Neural progenitor cell (in vitro differentiated cells): ENCODE data around the gene FAM98B. TPM values are rescaled to one million over a fixed set of nuclear protein-coding genes. Genes with fewer than 3 reads are reported as not detected.

ENCODE experiments used
- DNase-seq: peaks from one replicate; pipeline ENCODE4 v3.0.0-alpha.2; 2016; ENCODE audit warnings: low spot score
- H2AFZ ChIP-seq: fragments of 200-600 bp; sonication (generic); replicated peaks from 2 replicates; pipeline ENCODE4 v1.6.1; 2016; ENCODE audit warnings: antibody characterized with exemption
- H3F3A ChIP-seq: fragments of 200-600 bp; sonication (generic); 2 replicates; pipeline ENCODE4 v1.6.1; 2016; ENCODE audit warnings: antibody characterized with exemption, low read depth
- H3K27ac ChIP-seq: fragments of 200-600 bp; sonication (generic); 2 replicates; pipeline ENCODE4 v1.5.1; 2016; ENCODE audit warnings: mild to moderate bottlenecking
- H3K27me3 ChIP-seq: fragments of 200-600 bp; sonication (generic); 2 replicates; pipeline ENCODE4 v1.6.1; 2016; ENCODE audit warnings: mild to moderate bottlenecking, moderate library complexity
- H3K36me3 ChIP-seq: fragments of 200-600 bp; sonication (generic); 2 replicates; pipeline ENCODE4 v1.5.1; 2016
- H3K4me1 ChIP-seq: fragments of 200-600 bp; sonication (generic); 2 replicates; pipeline ENCODE4 v1.6.1; 2016; ENCODE audit warnings: mixed run types
- H3K4me2 ChIP-seq: fragments of 200-600 bp; sonication (generic); 2 replicates; pipeline ENCODE4 v1.6.1; 2016
- H3K4me3 ChIP-seq: fragments of 200-600 bp; sonication (generic); 2 replicates; pipeline ENCODE4 v1.5.1; 2016
- H3K79me2 ChIP-seq: fragments of 200-600 bp; sonication (generic); 2 replicates; pipeline ENCODE4 v1.6.1; 2016; ENCODE audit warnings: low read depth
- H3K9ac ChIP-seq: fragments of 200-600 bp; sonication (generic); 2 replicates; pipeline ENCODE4 v1.6.1; 2016
- H3K9me3 ChIP-seq: fragments of 200-600 bp; sonication (generic); 2 replicates; pipeline ENCODE4 v1.5.1; 2016; ENCODE audit warnings: low read depth
- H4K20me1 ChIP-seq: fragments of 200-600 bp; sonication (generic); 2 replicates; pipeline ENCODE4 v1.6.1; 2016; ENCODE audit warnings: low read depth
- H3K27ac Mint-ChIP-seq: 3 replicates; pipeline ENCODE4 v1.8.0; 2021; ENCODE audit warnings: mixed read lengths
- H3K27me3 Mint-ChIP-seq: 2 replicates; pipeline ENCODE4 v1.8.0; 2022; ENCODE audit warnings: low read depth, mild to moderate bottlenecking, inconsistent platforms, moderate library complexity, mixed read lengths; ENCODE audit not compliant: insufficient read depth
- H3K36me3 Mint-ChIP-seq: 3 replicates; pipeline ENCODE4 v1.8.0; 2021; ENCODE audit warnings: mixed read lengths
- H3K4me1 Mint-ChIP-seq: 3 replicates; pipeline ENCODE4 v1.8.0; 2021; ENCODE audit warnings: mixed read lengths
- H3K4me3 Mint-ChIP-seq: 3 replicates; pipeline ENCODE4 v1.8.0; 2021; ENCODE audit warnings: mild to moderate bottlenecking, moderate library complexity, mixed read lengths
- H3K9me3 Mint-ChIP-seq: 3 replicates; pipeline ENCODE4 v1.8.0; 2020; ENCODE audit warnings: mixed read lengths
- EZH2 ChIP-seq: fragments of 200-600 bp; sonication (generic); IDR thresholded peaks from 2 replicates; pipeline ENCODE4 v1.6.1; 2017; ENCODE audit warnings: antibody characterized with exemption, mild to moderate bottlenecking, moderate library complexity
- EZH2phosphoT487 ChIP-seq: fragments of 200-600 bp; sonication (generic); IDR thresholded peaks from 2 replicates; pipeline ENCODE4 v1.6.1; 2017; ENCODE audit warnings: antibody characterized with exemption
- total RNA-seq: library from RNA; depleted of rRNA; stranded (reverse); fragments of >200 nt; gene quantifications from 2 replicates; pipeline ENCODE4 v1.2.3, GENCODE V29; 2015; ENCODE audit warnings: low replicate concordance
- TF ChIP-seq, protein P1 (sequence below): fragments of 200-600 bp; sonication (generic); IDR thresholded peaks from 2 replicates; pipeline ENCODE4 v1.5.1; 2017; ENCODE audit warnings: antibody characterized with exemption, mild to moderate bottlenecking

Gene FAM98B
- total RNA-seq, 1 donor from 2014 or later, result 31.4 TPM

DNA sequence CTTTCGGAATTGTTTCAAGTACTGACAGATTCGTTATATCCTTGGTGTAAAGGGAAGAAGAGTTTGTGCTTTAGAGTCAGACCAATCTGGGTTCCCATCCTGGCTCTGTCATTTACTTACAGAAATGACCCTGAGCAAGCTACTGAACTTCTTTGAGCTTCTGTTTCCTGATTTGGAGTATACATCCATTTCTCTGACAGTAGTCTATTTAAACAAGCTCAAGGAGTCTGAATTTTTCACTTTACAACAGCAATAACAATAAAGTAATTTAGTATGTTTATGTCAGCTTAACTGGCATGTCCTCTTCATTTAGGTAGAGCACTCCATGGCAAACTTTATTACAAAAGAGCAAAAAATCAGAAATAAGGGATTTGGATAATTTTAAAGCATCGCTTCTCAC, 27.8 kb downstream of the FAM98B start:
- Mint-ChIP-seq H3K9me3 (no peaks in the 10 kb centered on the region), H3K27me3 (no peaks in the 10 kb centered on the region), H3K27ac (no peak overlapping the region), H3K4me1 (no peaks in the 10 kb centered on the region), H3K36me3 (peaks cover 10% of the 10 kb centered on the region), H3K4me3 (no peak overlapping the region)
- TF ChIP-seq EZH2phosphoT487, result no peak
- no peak for TF ChIP-seq EZH2
- TF ChIP-seq, protein P1, sequence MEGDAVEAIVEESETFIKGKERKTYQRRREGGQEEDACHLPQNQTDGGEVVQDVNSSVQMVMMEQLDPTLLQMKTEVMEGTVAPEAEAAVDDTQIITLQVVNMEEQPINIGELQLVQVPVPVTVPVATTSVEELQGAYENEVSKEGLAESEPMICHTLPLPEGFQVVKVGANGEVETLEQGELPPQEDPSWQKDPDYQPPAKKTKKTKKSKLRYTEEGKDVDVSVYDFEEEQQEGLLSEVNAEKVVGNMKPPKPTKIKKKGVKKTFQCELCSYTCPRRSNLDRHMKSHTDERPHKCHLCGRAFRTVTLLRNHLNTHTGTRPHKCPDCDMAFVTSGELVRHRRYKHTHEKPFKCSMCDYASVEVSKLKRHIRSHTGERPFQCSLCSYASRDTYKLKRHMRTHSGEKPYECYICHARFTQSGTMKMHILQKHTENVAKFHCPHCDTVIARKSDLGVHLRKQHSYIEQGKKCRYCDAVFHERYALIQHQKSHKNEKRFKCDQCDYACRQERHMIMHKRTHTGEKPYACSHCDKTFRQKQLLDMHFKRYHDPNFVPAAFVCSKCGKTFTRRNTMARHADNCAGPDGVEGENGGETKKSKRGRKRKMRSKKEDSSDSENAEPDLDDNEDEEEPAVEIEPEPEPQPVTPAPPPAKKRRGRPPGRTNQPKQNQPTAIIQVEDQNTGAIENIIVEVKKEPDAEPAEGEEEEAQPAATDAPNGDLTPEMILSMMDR, result no peak
- H3K27ac ChIP-seq, result no peak overlapping the region
- H4K20me1 ChIP-seq, result no peaks in the 10 kb centered on the region
- H3K4me1 ChIP-seq, result no peaks in the 10 kb centered on the region
- no peak overlapping the region for H3K4me3 ChIP-seq
- no peak for DNase-seq
- H2AFZ ChIP-seq, result no peak overlapping the region
- peaks cover 6% of the 10 kb centered on the region for H3K36me3 ChIP-seq
- no peak overlapping the region for H3K9ac ChIP-seq
- H3K4me2 ChIP-seq, result no peak overlapping the region
- no peaks in the 10 kb centered on the region for H3K9me3 ChIP-seq
- no peaks in the 10 kb centered on the region for H3K27me3 ChIP-seq
- H3F3A ChIP-seq, result no peaks in the 10 kb centered on the region
- H3K79me2 ChIP-seq, result no peaks in the 10 kb centered on the region

DNA sequence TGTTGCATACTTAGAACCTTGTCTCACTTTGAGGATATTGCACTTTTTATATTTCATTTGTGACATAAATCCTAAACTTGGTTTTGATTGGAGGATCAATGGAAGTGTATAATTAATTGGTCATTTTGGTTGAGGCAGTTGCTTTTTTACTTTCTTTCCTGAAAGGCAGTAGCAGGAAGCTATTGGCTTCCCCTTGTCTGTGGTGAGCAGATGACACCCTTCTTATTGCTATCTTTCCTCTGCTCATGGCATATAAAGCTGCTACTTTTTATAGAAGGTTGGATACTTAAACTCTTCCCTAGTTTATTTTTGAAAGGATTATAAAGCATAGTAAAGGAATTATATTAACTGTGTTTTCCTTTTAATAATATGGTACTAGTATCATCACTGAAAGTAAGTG, 28.6 kb downstream of the FAM98B start:
- H3K9me3 Mint-ChIP-seq, result no peaks in the 10 kb centered on the region
- H3K4me3 Mint-ChIP-seq, result no peak overlapping the region
- Histone ChIP-seq H3K79me2 (no peaks in the 10 kb centered on the region), H4K20me1 (no peaks in the 10 kb centered on the region), H3K4me1 (no peaks in the 10 kb centered on the region), H3K27ac (no peak overlapping the region), H3K27me3 (no peaks in the 10 kb centered on the region), H3K9me3 (no peaks in the 10 kb centered on the region), H3F3A (no peaks in the 10 kb centered on the region), H3K4me2 (no peak overlapping the region), H2AFZ (no peak overlapping the region), H3K36me3 (peaks cover 6% of the 10 kb centered on the region), H3K9ac (no peak overlapping the region), H3K4me3 (no peak overlapping the region)
- no peak overlapping the region for H3K27ac Mint-ChIP-seq
- no peak for TF ChIP-seq EZH2phosphoT487
- no peak for DNase-seq
- peaks cover 10% of the 10 kb centered on the region for H3K36me3 Mint-ChIP-seq
- no peaks in the 10 kb centered on the region for H3K27me3 Mint-ChIP-seq
- H3K4me1 Mint-ChIP-seq, result no peaks in the 10 kb centered on the region

DNA sequence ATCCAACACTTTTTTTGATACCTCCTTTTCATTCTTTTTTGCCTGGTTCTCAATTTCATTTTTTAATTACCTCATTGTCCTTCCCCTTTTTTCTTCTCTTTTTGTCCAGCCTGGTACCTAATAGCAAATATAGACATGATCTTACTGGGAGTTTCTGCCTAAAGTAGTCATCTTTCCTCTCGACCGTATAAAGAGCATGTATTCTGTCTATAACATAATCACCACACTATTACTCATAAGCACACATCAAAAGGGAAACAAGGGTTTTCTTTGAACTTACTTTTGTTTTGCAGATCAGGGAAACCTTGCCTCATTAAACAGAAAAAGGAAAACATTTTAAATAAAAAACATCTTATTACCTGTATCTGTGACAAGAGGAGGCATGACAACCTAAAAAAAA, 33.0 kb downstream of the FAM98B start:
- H3K9me3 Mint-ChIP-seq, result no peaks in the 10 kb centered on the region
- H3F3A ChIP-seq, result no peaks in the 10 kb centered on the region
- H3K27me3 ChIP-seq, result no peaks in the 10 kb centered on the region
- no peak overlapping the region for H2AFZ ChIP-seq
- no peak overlapping the region for H3K4me3 ChIP-seq
- H3K9ac ChIP-seq, result no peak overlapping the region
- no peak overlapping the region for H3K27ac ChIP-seq
- no peak for DNase-seq
- H3K27me3 Mint-ChIP-seq, result no peaks in the 10 kb centered on the region
- no peaks in the 10 kb centered on the region for H3K36me3 ChIP-seq
- peaks cover 5% of the 10 kb centered on the region for H3K36me3 Mint-ChIP-seq
- TF ChIP-seq EZH2phosphoT487 (no peak), EZH2 (no peak)
- TF ChIP-seq, protein P1, result no peak
- no peaks in the 10 kb centered on the region for H3K4me1 Mint-ChIP-seq
- H3K9me3 ChIP-seq, result no peaks in the 10 kb centered on the region
- H3K4me3 Mint-ChIP-seq, result no peak overlapping the region
- no peaks in the 10 kb centered on the region for H3K4me1 ChIP-seq
- no peak overlapping the region for H3K4me2 ChIP-seq
- no peak overlapping the region for H3K27ac Mint-ChIP-seq
- H3K79me2 ChIP-seq, result no peaks in the 10 kb centered on the region
- H4K20me1 ChIP-seq, result no peaks in the 10 kb centered on the region

DNA sequence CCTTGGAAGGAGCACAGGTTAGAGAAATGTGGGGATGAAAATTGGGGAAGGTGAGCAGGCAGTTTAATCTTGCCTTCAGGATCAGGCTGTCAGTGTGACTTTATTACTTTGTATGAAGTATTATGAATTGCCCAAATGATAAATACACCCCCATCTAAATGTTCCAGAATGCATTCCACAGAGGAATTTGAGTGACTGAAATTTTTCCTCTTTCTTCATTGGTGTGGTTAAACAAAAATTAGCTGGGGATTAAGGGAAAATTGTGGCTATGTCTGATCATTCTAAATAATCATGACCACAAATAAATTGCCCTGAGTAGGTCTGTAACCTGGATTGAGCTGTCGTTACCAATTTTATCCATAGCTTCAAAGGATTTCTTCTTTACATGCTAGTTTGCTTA, 33.5 kb downstream of the FAM98B start:
- Histone ChIP-seq H3K4me1 (no peaks in the 10 kb centered on the region), H3K79me2 (no peaks in the 10 kb centered on the region), H4K20me1 (no peaks in the 10 kb centered on the region), H3K9ac (no peak overlapping the region), H3K27me3 (no peaks in the 10 kb centered on the region), H3F3A (no peaks in the 10 kb centered on the region), H3K36me3 (no peaks in the 10 kb centered on the region), H3K9me3 (no peaks in the 10 kb centered on the region), H2AFZ (no peak overlapping the region), H3K27ac (no peak overlapping the region), H3K4me3 (no peak overlapping the region), H3K4me2 (no peak overlapping the region)
- Mint-ChIP-seq H3K36me3 (peaks cover 1% of the 10 kb centered on the region), H3K27ac (no peak overlapping the region), H3K4me1 (no peaks in the 10 kb centered on the region), H3K27me3 (no peaks in the 10 kb centered on the region), H3K4me3 (no peak overlapping the region), H3K9me3 (no peaks in the 10 kb centered on the region)
- no peak for DNase-seq
- TF ChIP-seq EZH2phosphoT487 (no peak), EZH2 (no peak)
- TF ChIP-seq, protein P1, result no peak
